CD4-positive, alpha-beta T cell treated with Interferon gamma for 1 hour (primary cell): ENCODE results near the gene UBE2M.
"Not testable (repeated sequence)": the region's sequence is repeated elsewhere in the genome, so short reads cannot be mapped to it uniquely, and the experiment has no call there.

Experiments used
- DNase-seq: peaks from one replicate; pipeline ENCODE4 v3.0.0-alpha.2; 2020

Gene UBE2M

DNA sequence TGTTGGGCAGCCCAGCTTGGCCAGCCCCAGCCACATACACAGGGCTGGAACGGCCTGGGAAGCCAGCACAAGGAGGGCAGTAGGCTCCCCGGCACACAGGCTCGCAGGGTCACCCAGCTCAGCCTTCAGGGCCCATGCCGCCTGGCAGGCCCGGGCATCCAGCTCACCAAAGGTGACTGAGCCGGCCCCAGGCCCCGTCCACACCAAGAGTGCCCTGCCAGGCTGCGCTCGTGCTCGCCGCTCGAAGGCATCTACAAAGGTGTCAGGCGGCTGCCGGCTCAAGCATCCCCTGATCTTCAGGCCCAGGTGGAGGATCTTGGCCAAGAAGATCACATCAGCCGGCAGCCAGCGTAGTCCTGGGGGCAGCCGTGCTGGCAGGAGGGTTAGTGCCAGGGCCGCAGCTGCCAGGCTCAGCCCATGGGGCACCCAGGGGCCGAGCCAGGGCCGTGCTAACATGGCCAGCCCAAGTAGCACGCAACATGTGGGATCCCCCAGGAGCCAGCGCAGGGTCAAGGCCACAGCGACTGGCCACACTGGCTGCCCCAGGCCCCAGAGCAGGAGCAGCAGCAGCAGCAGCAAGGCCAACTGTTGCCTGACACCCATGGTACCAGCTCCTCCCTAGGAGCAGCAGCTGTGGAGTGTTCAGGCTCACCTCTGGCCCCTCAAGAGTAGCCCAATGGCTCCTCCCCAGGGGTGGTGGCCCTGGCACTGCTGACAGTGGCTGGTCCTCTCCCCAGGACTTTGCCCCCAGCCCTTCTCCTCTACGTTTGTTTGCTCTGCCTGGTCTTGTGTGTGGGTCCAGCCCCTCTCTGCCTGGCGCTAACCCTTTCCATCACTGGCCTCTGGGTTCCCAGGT, 46.8 kb downstream of the UBE2M start, which contains the start of gene SLC27A5:
Gene SLC27A5 (minus strand): TSS at position 640 of the 856 bp plus-strand sequence. CDS start 37 bp downstream, at position 603.
- DNase-seq, result no peak

GRCh38 chr19:58510084-58510862, 48.1 kb downstream of the UBE2M start:
- no peak for DNase-seq

DNA sequence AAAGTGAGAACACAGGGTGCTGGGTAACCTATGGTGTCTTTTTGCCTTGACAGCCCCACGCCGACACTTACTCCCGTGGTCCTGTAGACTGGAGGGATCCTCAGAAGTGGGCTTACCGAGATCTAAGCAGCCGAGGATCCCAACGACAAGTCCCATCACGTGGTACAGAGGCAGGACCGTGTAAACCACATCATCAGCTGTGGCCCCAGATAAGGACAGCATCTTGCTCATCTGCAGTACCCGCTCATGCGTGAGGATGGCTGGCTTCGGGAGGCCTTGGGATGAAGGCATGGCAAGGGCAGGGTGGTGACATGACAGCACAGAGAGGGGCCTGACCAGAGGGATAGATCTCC, 48.7 kb downstream of the UBE2M start:
- DNase-seq, result no peak

- DNase-seq, result not testable (repeated sequence)
These were observed 50.7 kb downstream of the UBE2M start for GRCh38 chr19:58507602-58508223.
